ENCODE results near the gene KCNJ15. TPM values are rescaled to one million over a fixed set of nuclear protein-coding genes. Genes with fewer than 3 reads are reported as not detected.
"Not testable (repeated sequence)": the region's sequence is repeated elsewhere in the genome, so short reads cannot be mapped to it uniquely, and the experiment has no call there.

The KCNJ15 gene
- total RNA-seq, 1 experiment from 2014 or later = 18.9 TPM

GRCh38 chr21:38244885-38245869 lies 11.6 kb upstream of the KCNJ15 start:
- DNase-seq (ENCODE audit: low read depth) = peak; percentile 100

DNA sequence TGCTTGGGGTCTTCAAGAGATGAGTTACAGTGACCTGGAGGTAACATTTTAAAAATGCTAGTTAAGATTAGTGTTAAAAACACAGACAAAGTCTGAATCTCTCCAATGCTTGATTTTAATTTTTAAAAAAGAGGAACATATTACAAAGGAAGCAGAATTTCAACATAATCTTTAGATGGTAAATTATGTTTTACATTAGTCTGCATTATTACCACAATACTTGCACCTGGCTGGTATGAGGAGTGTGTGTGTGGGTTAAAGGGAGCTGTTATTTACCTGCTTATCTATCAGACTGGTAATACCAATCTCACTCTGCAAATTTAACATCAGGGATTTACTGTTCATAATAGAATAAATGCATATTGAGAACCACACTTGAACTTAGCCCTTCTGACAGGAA lies 10.3 kb upstream of the KCNJ15 start:
- no peak for DNase-seq (ENCODE audit: low read depth)

- DNase-seq (ENCODE audit: low read depth) = not testable (repeated sequence)
These were observed 9.7 kb upstream of the KCNJ15 start for GRCh38 chr21:38247054-38247453.

DNA sequence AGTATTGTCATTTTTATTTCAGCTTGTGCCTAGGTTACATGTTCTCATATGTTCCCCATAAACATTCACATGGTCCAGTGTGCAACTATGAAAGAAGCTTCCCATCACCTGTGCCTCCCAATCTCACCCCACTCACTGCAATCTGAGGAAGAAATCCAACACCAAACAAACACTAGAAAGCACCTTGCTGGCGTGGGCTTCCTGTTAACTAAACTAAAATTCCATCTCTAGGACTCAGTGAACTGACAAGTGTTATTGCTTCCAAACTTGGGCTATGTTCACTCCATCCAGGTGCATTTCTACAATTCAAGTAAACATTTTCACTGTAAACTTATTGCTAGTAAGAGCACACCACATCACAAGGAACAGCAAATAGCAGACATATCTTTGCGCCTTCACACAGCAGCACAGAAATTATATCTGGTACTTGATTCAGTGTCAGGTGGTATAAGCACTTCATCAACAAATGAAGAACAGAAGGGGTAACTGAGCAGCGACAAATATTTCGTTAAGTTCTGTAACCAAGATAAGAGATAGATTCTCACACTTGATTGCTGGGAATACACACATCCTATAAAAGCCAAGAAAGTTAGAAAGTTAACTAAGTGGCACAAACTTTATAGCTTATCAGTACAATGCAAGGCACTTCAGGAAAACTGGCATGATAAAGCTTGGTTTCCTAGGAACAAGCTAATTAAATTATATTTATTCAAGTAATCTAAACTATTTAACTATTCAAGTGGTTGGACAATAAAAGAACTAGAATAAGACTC lies 8.9 kb upstream of the KCNJ15 start:
- no peak for DNase-seq (ENCODE audit: low read depth)

- no peak for DNase-seq (ENCODE audit: low read depth)
These were observed 7.5 kb upstream of the KCNJ15 start for GRCh38 chr21:38249256-38249655.

DNA sequence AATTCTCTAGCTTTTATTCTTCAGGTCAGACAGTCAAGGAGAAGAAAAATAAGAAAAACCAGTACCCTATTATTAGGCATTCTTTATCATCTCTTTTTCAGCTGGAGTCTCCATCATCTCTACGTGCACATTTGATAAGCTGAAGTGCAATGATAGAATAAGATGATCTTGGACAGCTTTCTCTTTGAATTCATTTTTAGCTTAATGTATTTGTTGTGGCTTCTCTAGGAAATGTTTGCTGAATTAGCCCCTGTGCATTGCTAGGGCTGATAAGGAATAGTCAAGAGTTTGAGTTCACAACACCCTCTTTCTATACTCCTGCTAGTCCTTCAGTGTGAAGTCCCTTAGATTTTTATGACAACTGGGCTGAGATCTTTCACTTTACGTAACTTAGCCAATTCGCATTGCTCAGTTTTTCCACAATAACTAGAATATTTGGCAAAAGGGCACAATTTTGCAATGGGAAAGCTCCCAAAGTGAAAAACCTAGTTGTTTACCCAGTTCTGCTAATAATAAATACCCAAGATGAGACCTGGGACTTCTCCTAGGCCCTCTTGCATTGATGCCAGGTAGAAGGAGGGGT lies 7.0 kb upstream of the KCNJ15 start:
- no peak for DNase-seq (ENCODE audit: low read depth)

- no peak for DNase-seq (ENCODE audit: low read depth)
These were observed 5.8 kb upstream of the KCNJ15 start for GRCh38 chr21:38250991-38251418.

DNA sequence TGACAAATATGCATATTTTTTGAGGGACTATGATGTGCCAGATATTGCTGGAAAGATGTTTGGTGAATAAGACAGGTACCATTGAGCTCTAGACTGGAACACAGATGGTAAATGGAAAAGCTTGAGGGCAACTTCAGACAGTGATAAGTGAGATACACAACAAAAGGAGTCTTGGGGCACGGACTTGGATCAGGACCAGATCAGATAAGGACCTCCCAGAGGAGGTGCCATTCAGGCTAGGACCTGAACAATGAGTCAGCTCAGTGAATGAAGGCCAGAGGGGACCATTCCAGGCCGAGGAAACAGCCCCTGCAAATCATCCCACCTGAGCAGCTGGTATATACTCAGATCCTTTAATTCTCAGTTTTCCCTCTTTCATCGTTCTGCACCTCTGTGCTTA lies 1.8 kb upstream of the KCNJ15 start:
- peak; percentile 93 for DNase-seq (ENCODE audit: low read depth)

GRCh38 chr21:38255571-38256117 lies 1.1 kb upstream of the KCNJ15 start:
- no peak for DNase-seq (ENCODE audit: low read depth)

- no peak for DNase-seq (ENCODE audit: low read depth)
These were observed 876 bp downstream of the KCNJ15 start for GRCh38 chr21:38257667-38258066.

DNA sequence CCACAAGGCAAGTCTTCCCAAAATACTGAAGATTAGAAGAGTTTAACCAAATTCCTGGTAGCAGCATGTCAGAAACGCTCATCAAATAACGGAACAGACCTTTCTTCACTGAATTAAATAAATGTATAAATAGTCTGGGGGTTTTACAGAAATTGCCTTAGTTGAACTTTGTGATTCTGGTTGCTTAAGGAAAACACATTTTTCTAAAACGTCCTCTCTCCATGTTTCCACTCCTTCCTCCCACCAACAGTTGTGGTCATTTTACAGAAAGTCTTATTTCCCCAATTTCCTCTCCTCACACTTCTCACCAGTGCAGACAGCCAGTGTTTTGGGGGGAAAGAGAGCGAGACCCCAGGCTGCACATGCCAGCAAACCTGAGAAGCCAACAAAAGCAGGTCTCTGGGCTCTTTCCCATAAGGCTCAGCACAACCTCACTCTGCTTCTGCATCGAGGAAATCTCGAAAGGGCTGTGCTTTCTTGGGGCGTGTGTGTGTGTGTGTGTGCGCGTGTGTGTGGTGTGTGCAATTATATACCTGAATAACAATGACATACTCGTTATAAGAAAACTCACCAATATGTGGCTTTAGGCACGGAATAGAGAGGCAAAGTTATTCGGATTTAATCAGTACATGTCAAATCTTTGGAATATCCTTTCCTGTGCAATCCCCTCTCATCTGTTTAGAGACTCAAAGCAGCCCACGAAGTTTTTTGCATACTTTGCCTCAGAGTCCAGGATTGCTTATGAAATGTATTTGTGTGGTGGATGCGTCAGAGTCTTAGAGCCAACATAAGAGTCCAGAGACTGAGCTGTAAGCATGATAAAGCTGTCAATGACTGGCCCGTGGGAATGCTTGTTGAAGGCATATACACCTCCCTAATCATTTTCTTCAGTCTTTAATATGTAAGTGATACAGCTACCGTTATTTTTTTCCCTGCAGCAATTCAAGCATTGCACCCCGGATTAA lies 2.0 kb downstream of the KCNJ15 start:
- DNase-seq (ENCODE audit: low read depth) = peak; percentile 86

DNA sequence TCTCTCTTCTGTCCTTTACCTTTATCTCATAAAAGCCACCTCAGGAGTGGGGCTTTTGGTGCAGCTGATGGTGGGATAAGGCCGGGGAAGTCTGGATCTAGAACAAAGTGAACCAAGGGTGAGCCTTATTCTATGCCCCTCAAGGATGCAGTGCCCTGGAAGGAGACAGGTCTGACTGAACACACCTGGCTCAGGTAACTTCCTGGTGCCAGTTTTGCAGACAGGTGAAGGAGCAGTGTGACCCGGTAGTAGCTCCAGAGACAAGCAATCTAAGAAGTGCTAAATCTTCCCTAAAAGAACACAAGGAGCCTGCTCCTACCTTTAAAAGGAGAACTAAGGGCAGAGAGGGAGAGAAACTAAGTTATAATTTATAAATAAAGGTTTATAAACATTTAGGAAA lies 2.9 kb downstream of the KCNJ15 start:
- no peak for DNase-seq (ENCODE audit: low read depth)

DNA sequence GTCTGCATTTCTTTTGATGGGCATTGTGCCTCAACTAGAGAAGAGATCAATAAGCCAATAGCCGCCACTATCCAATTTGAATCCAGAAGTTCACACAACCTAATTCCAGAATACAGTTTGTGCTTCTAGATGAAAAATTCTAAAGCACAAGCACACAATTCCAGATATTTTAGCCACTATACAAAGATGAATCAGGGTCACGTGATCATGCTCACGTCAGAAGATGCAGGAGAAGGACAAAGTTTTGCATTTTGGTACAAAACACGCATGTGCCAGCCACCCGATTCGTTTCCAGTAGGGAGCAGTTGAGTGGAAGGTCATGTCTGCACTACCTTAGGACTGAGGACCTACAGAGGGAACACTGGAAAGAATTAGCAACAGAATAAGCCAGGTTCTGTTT lies 3.6 kb downstream of the KCNJ15 start:
- DNase-seq (ENCODE audit: low read depth) = no peak

GRCh38 chr21:38261851-38262250 lies 5.1 kb downstream of the KCNJ15 start:
- no peak for DNase-seq (ENCODE audit: low read depth)

DNA sequence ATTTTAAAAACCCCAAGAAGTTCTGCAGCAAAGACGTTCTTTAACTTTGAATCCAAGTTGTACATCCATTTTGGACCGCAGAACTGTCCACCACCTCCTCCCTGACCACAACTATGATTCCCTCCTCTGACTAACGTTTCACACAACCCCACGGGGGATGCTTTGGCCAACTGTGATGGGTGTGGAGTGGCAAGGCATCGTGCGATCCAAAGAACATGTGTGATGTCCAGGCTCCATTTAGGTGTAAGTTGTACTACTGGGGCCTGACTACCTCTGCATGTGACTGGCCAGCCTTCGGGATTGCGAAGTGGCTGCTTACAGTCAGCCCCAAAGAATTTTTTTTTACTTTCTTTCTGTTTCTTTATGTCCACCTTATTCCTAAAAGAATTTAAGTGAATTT lies 6.7 kb downstream of the KCNJ15 start:
- DNase-seq (ENCODE audit: low read depth) = peak; percentile 97

GRCh38 chr21:38264571-38264970 lies 7.8 kb downstream of the KCNJ15 start:
- no peak for DNase-seq (ENCODE audit: low read depth)

GRCh38 chr21:38265166-38265565 lies 8.4 kb downstream of the KCNJ15 start:
- DNase-seq (ENCODE audit: low read depth) = no peak

DNA sequence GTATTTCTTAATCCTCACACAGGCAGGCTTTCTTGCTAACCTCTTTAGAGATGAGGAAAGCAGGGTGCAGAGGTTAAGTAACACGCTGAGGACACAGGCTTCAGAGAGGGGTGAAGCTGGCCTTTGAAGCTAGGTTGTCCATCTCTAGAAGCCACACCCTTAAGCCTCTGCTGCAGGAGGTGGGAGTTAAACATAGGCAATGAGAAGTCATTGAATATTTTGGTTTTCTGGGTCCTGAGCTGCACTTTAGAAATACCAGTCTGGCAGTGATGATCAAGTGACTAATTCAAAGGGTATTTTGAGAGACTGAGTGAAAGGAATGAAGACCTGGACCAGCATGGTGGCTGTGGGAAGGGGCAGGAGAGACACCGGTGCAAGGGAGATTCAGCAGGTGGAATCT lies 9.9 kb downstream of the KCNJ15 start:
- peak; percentile 82 for DNase-seq (ENCODE audit: low read depth)

- peak; percentile 50 for DNase-seq (ENCODE audit: low read depth)
These were observed 10.5 kb downstream of the KCNJ15 start for GRCh38 chr21:38267136-38267755.

All from RPMI7951 (cell line).